AML-193 (cell line): ENCODE measurements around the gene UBASH3A.
"Not testable (repeated sequence)": the region's sequence is repeated elsewhere in the genome, so short reads cannot be mapped to it uniquely, and the experiment has no call there.

ENCODE experiments used
- DNase-seq, 2 experiments: peaks; one replicate each; lab custom pipeline; 2025; lab: John Stamatoyannopoulos, UW

Gene UBASH3A

DNA sequence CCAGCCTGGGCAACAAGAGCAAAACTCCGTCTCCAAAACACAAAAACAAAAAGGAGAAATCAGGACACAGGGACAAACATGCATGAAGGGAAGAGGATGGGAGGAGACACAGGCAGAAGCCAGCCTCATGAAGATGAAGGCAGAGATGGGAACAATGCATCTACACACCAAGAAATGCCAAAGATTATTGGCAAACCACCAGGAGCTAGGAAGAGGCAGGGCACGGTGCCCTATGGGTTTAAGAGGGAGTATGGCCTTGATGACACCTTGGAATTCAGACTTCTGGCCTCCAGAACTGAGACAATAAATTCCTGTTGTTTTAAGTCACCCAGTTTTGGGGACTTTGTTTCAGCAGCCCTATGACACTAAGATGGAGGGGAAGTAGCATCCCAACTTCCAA lies 13.0 kb upstream of the UBASH3A start:
- no peak for DNase-seq

DNA sequence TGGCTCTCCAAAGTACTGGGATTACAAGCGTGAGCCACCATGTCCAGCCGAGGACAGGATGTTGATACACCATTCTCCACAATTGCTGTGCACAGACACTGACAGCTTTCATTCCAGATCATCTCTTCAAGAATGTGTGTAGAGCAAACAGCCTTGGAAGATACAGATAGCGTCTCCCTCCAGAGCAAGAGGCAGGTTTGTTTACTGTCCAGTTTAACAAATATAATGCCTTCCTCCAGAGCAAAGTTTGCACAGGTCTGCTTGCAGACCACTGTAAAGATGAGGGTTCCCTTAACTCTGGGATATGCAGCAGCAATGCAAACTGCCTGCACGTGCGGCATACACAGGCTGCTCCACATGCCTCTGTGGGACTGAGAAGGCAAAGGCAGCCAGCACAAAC lies 12.4 kb upstream of the UBASH3A start:
- DNase-seq: no peak

DNA sequence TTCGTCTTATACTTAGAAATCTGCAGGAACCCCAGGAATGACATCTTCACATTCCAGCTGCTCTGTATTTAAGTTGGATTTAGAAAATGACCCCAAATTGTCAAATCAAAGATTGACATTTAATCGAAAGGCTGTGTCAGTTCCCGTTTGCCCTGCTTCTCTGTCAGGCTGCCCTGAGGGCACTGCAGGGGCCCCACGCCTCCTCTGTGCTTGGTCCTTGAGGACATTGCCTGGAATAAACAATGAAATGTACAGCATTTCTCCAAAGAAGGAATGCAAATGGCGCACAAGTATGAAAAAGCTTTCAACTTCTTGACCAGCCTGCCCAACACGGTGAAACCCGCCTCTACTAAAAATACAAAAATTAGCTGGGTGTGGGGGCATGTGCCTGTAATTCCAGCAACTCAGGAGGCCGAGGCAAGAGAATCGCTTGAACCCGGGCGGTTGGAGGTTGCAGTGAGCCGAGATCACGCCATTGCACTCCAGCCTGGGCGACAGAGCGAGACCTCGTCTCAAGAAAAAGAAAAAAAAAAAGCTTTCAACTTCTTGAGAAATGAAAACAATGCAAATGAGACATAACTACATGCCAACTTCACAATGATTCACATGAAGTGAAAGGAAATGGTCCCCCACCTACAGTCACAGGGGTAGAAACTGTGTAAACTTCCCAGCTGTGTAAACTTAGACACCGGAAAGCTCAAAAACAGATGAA lies 10.8 kb upstream of the UBASH3A start:
- DNase-seq: no peak

DNA sequence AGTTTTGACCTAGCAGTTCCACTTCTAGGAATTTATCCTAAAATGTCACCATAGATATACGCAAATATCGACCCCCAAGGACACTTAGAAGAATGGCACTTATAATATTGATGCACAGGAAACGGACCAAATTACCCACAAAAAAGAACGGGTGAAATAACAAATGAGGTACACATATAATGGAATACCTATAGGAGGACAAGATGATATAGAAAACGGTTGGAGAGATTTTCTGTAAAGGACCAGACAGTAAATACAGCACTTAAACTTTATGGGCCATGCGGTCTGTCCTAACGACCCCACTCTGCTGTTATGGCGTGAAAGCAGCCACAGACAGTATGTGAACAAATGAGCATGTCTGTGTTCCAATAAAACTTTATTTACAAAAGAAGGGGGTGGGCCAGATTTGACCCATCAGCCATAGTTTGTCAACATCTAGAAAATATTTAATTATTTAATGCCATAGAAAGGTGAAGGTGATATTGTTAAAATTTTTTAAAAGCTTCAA lies 10.2 kb upstream of the UBASH3A start:
- DNase-seq: no peak

DNA sequence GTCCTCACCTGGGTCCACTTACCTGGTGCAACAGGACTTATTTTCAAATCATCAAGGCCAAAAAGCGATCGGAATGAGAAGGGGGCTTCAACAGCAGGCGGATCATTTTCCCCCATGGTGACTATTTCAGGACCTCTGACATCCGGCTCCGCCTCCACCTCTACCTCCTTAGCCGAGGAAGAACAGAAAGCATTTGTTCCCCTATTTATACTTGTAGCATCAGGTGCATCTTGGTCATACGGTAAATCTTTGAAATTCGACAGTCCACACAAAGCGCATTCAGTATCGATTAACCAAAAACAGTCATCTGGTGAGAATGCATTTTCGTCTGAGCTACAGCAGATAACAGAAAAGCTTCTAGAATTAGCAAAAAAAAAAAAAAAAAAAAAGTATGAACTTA lies 8.4 kb upstream of the UBASH3A start:
- no peak for DNase-seq

DNA sequence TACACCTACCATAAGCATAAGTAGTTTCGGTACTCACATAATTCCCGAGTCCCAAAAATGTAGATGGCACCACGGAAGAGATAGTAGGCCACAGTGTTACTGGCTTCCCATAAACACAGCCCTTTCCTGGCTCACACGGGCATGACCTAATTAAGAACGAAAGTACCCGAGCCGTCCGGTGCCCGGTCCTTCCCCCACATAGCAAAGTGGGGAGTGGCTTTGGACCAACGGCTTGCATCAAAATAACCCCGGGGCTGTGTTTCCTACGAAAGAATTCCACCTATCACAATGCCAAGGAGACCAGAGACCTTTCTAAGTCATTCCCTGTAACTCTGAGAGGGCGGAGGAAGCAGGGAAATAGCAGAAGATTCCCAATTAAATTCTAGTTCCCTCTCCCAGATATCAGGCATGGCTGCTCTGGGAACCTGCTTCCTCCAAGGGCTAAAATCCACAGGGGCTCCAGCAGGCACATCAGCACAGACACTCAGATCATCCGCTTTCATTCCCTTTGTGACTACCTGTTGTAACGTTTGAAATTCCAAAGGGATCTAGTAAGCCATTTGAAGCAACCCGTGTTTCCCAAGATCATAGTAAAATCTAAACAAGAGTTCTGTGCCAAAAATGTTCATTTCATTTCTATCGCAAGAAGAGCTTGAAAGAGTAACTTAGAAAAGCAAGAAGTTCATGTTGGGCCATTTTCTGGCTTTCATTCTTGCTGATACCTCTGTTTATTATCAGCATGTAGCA lies 7.6 kb upstream of the UBASH3A start, which contains the start of gene TMPRSS3:
Gene TMPRSS3 (minus strand): TSS at position 148 of the 747 bp plus-strand sequence. CDS start 635 bp downstream, outside the sequence.
- no peak for DNase-seq

DNA sequence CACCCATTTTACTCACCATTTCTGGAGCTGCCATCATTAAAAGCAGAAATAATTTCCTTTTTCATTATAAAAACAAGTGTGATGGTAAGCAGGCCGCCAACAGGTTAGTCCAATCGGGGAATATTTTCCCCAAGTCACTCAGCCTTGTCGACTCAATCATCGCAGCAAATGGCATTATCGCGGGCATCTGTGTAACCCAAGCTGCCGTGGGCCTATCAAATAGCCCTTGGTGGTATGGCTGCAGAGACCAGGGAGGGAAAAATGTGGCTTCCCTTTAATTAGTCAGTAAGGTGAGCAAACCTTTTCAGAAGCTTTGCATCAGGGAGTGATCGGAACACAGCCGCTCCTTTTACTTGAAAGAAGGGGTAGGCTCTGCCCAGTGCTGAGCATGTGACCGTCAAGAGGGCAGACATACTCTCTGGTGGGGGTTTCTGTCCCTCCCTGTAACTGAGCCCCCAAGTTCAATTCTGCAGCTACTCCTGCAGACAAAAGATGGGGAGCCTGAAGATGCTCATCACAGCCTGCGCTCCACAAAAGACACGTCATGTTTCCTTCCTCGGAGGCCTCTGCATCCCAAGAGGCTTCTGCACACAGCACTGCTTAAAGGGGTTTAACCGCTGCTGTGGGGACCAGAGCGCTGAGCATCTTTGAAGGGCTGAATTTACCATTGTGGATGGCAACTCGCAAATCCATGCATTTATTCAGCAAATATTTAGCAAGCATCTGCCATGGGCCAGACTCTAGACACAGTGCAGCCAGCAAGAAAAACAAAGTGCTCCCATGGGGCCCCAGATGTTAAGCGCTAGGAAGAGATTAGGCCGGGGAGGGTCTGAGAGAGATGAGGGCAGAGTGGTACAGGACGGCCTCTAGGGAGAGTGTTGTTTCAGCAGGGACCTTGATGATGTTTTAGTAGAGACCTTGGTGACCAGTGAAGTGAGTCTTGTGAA lies 6.6 kb upstream of the UBASH3A start:
- DNase-seq: no peak

DNA sequence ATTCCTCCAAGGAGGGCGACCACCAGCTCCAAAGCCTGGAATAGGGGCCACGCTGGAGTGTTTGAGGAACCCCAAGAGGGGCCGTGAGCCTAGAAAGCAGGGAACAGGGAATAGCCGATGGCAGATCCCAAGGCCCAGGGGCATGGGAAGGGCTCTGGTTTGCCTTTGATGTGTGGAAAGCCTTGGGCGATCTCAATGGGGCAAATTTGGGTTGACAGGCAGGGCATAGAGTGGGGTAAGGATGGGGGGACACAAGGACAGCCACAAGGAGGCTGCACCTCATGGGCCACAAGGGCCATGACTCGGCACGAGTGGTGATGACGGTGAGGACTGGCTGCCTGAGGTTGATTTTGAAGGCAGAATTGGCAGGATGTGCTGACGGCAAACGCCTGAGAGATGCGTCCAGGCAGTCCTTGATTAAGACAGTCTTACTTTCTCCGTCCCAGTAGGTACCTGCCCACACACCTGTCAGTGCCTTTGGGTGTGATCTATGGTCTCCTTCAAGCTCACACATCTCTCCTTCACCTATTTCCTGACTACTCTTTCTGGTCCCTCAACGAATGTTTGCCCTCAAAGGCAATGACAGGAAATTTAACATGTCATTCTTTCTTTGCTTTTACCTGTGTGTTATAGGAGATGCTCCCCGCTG lies 5.8 kb upstream of the UBASH3A start:
- no peak for DNase-seq

DNA sequence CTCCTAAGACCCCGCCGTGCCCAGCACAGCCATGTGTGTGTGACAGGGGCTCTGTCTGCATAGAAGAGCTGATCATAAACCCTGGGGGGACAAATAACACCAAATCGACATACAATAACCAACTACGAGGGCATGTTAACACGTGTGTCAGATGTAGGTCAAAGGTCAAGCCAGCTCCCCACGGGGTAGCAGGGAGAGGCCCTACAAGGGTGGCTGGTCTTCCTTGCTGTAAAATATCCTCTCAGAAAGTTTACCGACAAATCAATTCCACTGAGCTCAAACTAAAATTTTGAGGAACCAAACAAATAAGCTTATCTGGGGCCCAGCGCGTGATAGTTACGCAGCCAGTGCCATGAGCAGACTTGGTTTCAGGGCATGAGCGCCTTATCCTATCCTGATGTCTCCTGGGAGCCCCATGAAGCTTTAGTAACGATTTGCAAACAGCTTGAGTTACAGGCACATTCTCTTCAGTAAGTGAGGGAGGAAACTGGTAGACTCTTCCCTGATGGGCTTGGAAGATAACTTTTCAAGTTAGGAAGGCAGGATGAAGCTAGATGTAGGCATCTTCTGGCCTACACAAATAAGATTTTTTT lies 5.2 kb upstream of the UBASH3A start:
- DNase-seq: no peak

DNA sequence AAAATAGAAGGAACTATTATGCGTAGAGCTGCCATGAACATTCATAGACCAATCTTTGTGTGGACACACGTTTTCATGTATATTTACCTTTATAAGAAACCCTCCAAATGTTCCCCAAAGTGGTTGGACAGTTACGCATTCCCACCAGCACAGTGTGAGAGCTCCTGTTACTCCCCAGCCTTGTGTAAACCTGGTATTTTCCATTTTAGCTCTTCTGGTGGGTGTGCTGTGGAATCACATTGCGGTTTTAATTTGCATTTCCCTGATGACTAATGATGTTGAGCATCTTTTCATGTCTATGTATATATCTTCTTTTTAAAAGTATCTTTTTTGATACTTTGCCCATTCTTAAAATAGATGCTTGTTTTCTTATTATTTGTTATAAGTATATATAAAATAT lies 3.2 kb upstream of the UBASH3A start:
- no peak for DNase-seq

DNA sequence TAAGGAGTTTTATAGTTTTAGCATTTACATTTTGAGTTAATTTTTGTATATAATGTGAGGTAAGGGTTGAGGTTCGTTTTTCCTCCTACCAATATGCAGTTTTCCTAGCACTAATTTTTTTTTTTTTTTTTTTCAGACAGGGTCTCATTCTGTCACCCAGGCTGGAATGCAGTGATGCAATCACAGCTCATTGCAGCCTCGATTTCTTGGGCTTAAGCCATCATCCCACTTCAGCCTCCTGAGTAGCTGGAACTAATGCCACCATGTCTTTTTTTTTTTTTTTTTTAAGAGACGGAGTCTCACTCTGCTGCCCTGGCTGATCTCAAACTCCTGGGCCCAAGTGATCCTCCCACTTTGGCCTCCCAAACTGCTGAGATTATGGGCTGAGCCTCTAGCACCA lies 2.5 kb upstream of the UBASH3A start:
- DNase-seq: no peak

DNA sequence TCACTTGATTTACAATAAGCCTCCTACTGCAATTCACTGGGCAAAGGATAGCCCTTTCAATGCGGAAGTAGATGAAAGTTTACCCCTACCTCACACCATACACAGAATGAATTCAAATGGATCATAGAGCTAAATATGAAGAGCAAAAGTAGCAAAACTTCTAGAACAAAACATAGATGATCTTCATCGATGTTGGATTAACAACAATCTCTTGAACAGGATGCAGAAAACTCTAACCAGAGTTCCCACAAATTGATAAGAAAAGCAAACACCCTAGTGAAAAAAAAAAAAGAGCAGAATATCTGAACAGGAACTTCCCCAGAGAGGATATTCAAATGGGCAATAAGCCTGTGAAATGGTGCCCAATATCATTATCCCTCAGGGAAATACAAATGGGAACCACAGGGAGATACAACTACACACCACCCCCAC lies 1.9 kb upstream of the UBASH3A start:
- DNase-seq: no peak

DNA sequence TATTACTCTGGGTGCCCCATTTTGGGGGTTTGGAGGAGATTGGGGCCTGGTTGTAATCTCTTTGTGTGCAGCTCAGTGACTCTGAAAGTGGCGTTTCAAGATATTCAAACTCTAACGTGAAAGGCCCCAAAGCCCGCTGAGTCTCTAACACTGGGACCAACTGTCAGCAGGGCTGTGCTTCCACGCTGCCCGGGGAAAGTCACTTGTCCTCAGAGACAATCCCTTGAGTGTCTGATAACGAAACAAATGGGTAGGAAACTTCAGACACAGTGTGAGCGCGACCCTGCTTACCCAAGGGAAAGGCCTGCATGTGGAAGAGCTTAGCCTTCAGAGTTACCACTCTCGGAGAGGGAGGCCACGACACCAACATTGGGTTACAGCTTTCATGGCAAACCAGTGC lies 837 bp downstream of the UBASH3A start:
- no peak for DNase-seq

DNA sequence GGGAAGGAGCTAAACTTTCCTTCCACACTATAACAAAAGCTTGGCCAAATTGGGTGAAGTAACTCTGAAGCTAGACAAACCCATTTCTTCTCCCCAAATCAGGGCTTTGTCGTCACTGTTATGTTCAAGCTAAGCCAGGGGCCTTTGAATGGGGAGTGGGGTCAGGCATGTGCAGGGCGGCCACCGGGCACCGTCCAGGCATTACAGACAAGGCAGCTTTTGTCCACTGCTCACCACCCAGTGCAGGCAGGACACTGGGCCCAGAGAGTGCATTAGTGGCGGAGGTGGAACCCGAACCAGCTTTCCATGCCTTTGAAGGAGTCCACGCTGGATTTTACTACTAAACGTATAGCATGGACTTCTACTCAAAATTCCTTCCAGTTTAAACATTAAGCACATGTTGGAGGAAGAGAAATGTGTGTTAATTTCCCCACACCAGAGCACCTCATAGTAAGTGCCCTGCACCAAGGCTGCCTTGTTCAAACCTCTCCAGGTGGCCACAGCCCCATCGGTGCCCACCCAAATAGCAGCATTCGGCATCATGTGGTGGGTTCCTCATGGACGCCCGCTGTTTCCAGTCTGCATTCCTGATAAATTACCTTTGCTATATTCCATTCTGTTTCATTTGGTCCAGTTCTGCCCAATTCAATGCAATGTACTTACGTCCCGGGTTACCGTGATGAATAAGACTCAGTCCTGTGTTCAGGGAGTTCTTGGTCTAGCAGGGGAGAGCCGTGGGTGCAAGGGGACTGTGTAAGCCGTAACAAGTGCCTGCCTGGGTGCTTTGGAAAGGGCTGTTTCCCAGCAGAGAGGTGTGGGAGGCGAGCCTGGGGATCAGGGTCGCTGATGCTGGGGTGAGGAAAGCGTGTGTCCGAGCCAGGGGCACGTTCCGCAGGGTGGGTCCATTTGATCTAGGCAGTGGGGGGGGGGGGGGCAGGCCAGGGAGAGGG lies 1.6 kb downstream of the UBASH3A start:
- no peak for DNase-seq

DNA sequence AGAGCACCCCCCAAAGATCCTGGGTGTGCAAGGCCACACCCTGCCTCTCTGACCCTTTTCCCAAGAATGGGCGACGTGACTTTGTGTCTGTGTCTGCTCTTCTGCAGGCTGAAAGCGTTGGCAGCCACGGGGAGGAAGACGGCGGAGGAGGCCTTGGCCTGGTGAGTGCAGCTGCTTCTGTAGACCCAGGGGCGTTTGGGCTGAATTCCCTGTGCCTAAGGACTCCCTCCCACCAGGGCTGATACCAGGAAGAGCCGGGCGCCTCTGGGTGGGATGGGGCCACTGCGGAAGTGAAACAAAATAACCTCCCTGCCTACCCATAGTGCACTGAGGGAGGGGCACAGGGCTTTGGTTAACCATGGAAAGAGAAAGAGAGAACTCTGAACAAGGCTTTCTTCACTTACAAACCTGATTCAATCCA lies 2.5 kb downstream of the UBASH3A start:
- no peak for DNase-seq

DNA sequence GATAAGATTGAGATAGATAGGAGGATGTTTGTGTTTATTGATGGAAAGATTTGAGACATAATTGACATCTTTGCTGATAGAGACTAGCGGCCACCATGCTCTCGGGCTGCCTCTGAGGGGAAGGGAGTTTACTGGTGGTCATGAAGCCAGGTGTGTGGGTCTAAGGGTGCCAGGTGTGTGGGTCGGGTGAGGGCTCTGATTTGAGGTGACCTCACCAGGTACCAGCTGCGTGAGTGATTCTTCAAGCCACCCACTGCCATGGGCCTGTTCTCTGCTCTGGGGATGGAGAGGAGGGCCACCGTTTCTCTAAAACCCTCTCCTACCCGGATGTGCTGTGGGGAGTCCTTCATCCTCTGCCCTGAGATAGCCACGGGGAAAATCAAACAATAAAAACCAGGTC lies 3.2 kb downstream of the UBASH3A start:
- DNase-seq: no peak

DNA sequence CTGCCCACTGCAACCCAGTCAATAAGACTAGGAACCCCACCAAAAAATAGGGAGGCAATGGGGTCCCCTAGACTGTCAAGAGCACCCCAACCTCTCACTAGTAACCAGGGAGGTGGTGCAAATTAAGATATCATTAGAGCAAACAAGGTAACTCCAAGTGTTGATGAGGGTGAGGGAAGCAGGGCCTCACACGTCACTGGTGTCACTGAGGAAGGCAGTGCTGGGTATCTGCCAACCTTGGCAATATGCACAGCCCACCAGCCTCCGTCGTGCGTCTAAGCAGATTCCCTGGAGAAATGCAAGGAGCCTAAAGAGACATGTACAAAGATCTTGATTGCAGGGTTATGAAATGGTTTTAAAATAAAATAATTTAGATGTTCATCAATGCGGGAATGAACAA lies 3.8 kb downstream of the UBASH3A start:
- no peak for DNase-seq

DNA sequence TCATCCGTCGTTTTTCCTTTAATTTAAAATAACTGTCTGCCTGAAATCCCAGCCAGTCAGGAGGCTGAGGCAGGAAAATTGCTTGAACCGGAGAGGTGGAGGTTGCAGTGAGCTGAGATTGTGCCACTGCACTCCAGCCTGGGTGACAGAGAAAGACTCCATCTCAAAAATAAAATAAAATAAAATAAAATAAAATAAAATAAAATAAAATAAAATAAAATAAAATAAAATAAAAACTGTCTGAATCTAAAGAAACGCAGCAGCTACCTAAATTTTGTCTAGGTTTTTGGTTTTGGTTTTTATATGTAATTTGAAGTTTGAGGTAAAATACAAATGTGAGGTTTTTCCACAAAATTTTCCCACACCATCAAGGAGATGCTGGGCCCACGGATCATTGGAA lies 5.0 kb downstream of the UBASH3A start:
- DNase-seq: not testable (repeated sequence)

DNA sequence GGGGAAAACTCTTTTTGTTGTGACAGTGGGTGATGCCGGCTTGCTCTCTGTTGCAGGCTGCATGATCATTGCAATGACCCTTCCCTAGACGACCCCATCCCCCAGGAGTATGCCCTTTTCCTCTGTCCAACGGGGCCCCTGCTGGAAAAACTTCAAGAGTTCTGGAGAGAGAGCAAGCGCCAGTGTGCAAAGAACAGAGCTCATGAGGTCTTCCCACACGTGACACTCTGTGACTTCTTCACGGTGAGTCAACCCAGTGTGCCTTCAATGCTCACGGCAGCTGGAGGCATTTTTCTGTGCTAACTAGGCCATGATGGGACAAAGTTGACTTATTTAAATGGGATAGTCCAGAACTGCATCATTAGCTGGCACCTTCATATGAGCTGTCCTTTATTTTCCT lies 5.7 kb downstream of the UBASH3A start:
- no peak for DNase-seq

DNA sequence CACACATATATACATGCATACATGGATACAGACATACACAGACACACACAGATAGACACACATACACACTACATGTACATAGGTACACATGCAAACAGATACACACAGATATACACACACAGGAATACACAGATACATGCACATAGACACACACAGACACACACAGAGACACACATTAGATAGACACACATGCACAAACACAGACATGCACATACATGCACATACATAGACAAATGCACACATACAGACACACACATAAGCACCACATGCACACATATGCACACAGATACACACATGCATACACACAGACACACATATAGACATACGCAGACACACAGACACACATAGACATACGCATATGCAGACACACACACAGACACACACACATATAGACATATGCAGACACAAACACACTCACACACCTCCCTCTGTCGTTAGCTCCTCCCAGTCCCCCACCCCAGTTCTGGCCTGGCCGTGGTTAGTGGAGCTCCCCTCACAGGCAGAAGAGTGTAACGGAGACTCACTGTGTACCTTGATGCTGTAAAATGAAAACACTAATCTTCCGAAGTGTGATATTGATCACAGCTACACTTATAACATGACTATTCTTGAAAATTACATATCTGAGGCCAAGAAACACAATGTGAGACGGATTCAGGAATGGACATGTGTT lies 7.6 kb downstream of the UBASH3A start:
- DNase-seq: no peak
